ENCODE data around the gene SNX27.

- no peak for TF ChIP-seq POLR2AphosphoS5 (IDR thresholded peaks at IDR 0.05; ENCODE audit: low read depth, low read length)
- TF ChIP-seq POLR2A (IDR thresholded peaks at IDR 0.05; ENCODE audit: low read depth, low read length): no peak
- TF ChIP-seq TAF1 (IDR thresholded peaks at IDR 0.05; ENCODE audit: low read depth, low read length): no peak
- TF ChIP-seq POU2F2 (IDR thresholded peaks at IDR 0.05; ENCODE audit: low read depth, low read length): no peak
- TF ChIP-seq SPI1 (IDR thresholded peaks at IDR 0.05; ENCODE audit: low read depth, low read length): no peak
- no peak for TF ChIP-seq PAX5 (IDR thresholded peaks at IDR 0.05; ENCODE audit: insufficient read depth, low read length, severe bottlenecking)
These were observed 15.5 kb upstream of the SNX27 start for GRCh38 chr1:151596166-151596953.
